NOMO-1 treated with dmso at 0.1 percent for 144 hours (cell line): ENCODE measurements around the gene PSMB5.

Source experiments
- DNase-seq: peaks from one replicate; lab custom pipeline; 2025; ENCODE audit not compliant: unreplicated experiment; lab: John Stamatoyannopoulos, UW

The PSMB5 gene

GRCh38 chr14:22994762-22995275 lies 39.9 kb downstream of the PSMB5 start:
- DNase-seq = peak; percentile 12

DNA sequence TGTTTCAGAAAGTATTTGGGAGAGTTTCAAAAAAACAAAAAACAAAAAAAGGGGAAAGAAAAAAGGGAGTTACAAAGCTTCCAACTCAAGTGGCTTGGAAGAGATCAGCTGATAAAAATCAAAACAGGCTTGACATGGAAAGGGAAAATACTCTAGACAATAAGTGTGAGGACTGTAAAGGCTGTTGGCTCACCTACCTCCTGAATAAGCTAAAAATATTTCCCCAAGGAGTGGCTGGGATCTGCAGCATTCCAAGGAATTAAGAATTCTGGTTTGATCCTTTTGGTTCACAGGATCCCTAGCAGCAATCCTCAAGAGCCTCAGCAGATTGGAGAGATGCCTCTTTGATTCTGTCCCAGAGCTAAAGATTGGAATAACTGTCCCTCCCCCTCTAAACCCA lies 41.2 kb downstream of the PSMB5 start:
- DNase-seq = no peak

DNA sequence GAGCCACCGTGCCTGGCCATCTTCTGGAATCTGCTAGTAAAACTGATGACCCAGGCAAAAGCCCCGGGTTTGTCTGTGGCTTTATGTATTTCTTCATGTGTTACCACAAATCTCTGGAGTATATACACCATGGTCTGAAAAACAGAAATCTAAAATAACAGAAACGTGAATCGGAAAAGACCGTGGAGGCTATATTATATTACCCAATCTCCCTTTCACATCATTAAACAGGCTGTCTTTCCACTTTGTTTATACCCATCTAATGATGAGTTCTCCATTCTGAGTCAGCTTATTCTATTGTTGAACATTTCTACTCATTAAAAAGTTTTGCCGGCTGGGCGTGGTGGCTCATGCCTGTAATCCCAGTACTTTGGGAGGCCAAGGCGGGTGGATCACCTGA lies 42.8 kb downstream of the PSMB5 start:
- DNase-seq = no peak

DNA sequence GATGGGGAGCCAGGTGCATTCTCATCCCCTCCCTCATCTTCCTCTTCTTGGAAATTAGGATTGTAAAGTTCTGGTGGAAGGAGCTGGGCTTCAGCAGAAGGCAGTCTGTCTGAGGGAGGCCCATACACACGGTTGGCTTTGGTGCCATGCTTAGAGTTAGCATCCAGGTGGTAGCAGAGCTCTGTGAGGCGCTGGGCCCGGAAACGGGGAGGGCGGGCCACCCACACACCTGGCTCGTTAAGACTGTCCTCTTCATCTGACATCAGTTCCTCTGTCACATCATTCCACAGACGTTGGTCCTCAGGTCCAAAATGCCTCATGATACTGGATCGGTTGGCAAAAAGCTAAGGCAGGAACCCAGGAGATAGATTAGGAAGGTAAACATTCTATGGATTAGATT lies 47.4 kb downstream of the PSMB5 start:
- DNase-seq = no peak

- peak; percentile 46 for DNase-seq
Measured at GRCh38 chr14:22986508-22987054, 48.1 kb downstream of the PSMB5 start.

- no peak for DNase-seq
Measured at GRCh38 chr14:22985894-22986507, 48.7 kb downstream of the PSMB5 start.

DNA sequence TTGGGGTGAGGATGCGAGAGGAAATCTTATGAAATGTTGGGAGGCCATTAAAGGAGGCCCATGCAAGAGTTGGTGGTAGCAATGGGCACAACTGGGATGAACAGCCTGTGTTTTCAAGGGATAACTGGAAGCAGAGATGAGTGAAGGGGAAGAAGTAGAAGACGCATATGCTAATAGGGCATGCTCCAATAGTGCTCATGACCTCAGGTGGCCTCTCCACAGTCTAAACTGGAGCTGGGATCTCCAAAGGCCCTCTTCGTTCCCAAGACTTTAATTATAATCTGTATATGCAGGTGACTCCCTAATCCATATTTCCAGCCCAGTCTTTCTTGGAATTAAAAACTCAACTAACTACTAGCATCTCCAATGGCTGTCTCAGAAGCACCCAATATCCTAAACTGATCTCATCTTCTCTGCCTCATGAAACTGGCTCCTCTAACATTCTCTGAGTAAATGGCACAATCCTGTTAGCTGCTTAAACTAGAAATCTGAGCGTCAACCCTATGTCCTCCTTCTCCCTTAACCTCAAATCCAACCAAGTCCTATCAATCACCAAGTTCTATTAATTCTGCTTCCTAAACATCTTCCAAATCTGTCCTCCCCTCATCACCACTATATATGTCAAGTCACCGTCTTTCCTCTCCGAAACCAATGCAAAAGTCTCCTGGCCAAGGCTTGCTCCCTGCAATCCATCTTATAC lies 49.6 kb downstream of the PSMB5 start:
- no peak for DNase-seq

GRCh38 chr14:22982477-22983245 lies 52.0 kb downstream of the PSMB5 start, which contains the start of gene AJUBA:
AJUBA (minus strand) TSS chr14:22982551; CDS start chr14:22982266, 285 bp downstream.
- peak; percentile 77 for DNase-seq

- DNase-seq = no peak
Measured at GRCh38 chr14:22981876-22982476, 52.7 kb downstream of the PSMB5 start.

GRCh38 chr14:22981090-22981875 lies 53.4 kb downstream of the PSMB5 start:
- DNase-seq = no peak

- DNase-seq = no peak
Measured at GRCh38 chr14:22980672-22981089, 54.0 kb downstream of the PSMB5 start.

GRCh38 chr14:22979748-22980392 lies 54.8 kb downstream of the PSMB5 start:
- DNase-seq = no peak

DNA sequence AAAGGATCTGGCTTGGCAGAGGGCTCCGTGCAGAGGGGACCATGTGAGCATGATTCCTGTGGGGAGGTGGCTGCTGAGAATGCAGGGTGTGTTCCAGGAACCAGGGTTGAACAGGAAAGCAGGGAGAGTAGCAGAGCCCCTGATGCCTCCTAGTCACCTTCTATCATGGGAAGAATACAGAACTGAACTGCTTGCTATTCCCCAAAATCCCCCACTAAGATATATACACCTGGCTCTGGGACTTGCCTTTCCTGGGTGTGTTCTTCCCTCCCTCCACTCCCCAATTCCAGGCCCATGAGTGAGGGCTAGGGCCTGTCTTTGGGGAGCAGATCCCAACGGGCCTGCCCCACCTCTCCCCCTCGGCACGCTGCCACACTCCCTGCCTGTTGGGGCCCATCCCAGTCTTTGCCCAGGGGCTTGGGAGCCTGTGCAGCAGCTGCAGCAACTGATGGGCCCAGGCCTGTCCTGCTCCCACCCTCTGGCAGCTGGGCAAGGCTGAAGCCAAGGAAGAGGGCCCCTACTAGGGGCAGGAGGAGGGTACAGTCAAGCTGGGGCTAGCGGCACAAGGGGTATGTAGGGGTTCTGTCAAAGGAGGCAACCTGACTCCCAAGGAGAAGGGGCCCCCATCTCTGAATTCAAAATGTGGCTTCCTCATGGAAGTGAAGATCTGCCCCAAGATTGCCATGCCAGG lies 55.6 kb downstream of the PSMB5 start:
- DNase-seq = no peak

DNA sequence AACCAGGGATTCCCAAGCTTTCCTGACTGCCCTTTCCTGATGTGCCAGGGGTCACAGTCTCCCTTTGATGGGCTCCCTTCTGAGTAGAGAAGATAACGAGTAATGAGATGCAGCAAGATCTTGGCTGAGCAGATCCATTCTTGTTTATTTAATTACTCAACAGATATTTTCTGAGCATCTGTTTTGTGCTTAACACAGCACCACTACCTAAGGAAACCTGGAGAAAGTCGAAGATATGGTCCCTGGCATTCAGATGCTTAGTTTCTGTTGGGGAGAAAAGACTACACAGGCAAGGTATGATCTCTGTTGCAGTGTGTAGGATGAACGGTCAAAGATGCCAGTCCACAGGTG lies 56.2 kb downstream of the PSMB5 start:
- no peak for DNase-seq

DNA sequence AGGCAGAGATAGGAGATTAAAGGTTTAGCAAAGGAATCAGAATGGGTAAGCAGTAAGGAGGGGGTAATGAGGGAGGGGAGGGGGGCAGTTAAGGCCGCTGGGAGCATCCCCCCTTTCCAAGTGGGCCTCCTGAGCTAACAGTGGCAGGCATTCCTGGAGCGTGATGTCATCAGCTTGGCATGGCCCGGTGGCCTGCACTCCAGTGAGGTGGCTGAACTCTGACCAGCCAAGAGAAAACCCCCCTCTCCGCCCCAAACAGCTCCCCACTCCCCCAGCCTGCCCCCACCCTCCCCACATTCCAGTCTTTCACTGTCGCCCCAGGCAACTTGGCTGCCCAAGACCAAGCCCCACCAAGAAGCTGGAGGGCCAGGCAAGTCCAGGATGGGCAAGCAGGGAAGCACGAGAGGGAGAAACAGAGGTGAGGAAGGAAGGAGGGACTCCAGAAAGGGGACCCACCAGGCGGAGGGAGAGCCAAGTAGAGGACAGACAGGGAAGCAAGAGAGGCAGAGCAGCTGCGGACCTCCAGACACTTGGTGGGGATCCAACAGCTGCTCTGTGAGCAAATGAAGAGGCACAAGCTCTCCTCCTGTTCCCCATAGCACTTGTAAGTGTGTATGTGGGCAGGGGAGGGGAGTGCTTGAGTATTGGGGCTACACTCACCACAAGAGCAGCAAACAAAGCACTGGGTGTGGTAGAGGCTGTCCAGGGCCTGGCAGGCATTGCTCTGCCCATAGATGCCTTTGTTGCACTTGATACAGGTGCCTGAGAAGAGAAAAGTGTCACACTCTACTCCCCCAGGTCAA lies 56.8 kb downstream of the PSMB5 start:
- DNase-seq = no peak

DNA sequence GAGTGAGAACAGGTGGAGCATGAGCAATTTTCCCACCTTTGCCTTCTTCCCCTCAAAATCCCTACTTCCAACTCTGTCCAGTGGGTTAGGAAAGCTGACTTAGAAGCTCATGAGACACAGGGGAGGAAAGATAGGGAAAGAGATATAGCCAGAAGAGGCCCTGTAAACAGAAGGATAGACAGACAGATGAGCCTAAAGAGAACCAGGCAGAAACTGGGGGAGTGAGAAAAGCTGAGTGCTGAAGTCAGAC lies 57.3 kb downstream of the PSMB5 start:
- no peak for DNase-seq

DNA sequence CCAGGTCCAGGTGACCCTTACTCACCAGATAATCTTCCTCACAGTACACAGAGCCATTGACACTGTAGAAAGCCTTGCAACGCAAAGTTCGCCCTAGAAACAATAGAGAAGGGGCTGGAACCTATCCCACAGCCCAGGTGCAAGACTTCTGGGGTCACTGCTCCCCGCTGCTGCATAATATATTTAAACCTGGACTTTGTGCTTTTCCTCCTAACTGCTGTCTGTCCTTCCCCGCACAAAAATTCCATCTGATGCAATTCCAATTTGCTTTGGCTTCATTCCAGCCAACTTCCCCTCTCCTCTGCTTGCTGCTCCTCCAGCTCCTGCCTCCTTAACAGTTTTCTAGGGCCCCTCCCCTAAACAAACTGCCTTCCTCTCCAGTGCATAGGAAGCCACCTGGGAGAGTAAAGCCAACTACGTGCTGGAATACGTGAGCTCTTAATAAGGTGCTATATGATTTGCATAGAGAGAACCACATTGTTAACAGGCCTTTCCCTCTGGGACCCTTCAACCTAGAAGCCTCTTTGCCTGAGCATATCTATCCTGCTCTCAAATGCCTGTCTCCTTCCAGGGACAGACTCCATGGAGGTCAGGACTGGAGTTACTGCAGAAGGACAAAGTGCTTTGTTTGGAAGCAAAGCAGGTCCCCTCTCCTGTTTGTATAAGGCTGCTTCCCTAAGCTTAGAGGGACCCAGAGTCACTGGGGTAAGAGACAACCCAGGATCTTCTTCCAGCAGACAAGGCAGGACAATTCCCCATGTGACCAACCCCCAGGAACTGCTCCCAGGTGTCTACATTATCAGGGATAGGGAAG lies 57.9 kb downstream of the PSMB5 start:
- DNase-seq = no peak
